Smooth muscle cell (in vitro differentiated cells): ENCODE data around the gene NTSR1. TPM values are rescaled to one million over a fixed set of nuclear protein-coding genes. Genes with fewer than 3 reads are reported as not detected.

ENCODE experiments used
- DNase-seq: peaks from one replicate; lab custom pipeline; 2025; ENCODE audit not compliant: unreplicated experiment; lab: John Stamatoyannopoulos, UW
- H2AFZ ChIP-seq: fragments of 200-600 bp; sonication (generic); 2 replicates; pipeline ENCODE4 v1.6.0; 2016; ENCODE audit warnings: antibody characterized with exemption, low read depth, mild to moderate bottlenecking
- H3F3A ChIP-seq: fragments of 200-600 bp; sonication (generic); 2 replicates; pipeline ENCODE4 v1.6.0; 2017; ENCODE audit warnings: antibody characterized with exemption, low read depth
- H3K27ac ChIP-seq: fragments of 200-600 bp; sonication (generic); 2 replicates; pipeline ENCODE4 v1.5.1; 2016; ENCODE audit warnings: low read depth, mild to moderate bottlenecking
- H3K27me3 ChIP-seq: fragments of 200-600 bp; sonication (generic); 2 replicates; pipeline ENCODE4 v1.6.1; 2016; ENCODE audit warnings: low read depth, mild to moderate bottlenecking
- H3K36me3 ChIP-seq: fragments of 200-600 bp; sonication (generic); 2 replicates; pipeline ENCODE4 v1.5.1; 2016; ENCODE audit warnings: low read depth
- H3K4me1 ChIP-seq: fragments of 200-600 bp; sonication (generic); 2 replicates; pipeline ENCODE4 v1.5.1; 2016; ENCODE audit warnings: low read depth
- H3K4me2 ChIP-seq: fragments of 200-600 bp; sonication (generic); 2 replicates; pipeline ENCODE4 v1.6.0; 2016; ENCODE audit warnings: mild to moderate bottlenecking
- H3K4me3 ChIP-seq: fragments of 200-600 bp; sonication (generic); 2 replicates; pipeline ENCODE4 v1.5.1; 2016; ENCODE audit warnings: mild to moderate bottlenecking
- H3K79me2 ChIP-seq: fragments of 200-600 bp; sonication (generic); 2 replicates; pipeline ENCODE4 v1.6.0; 2016; ENCODE audit warnings: low read depth, mild to moderate bottlenecking
- H3K9ac ChIP-seq: fragments of 200-600 bp; sonication (generic); 2 replicates; pipeline ENCODE4 v1.6.0; 2016; ENCODE audit warnings: low read depth
- H3K9me3 ChIP-seq: fragments of 200-600 bp; sonication (generic); replicated peaks from 2 replicates; pipeline ENCODE4 v1.5.1; 2016; ENCODE audit warnings: low read depth
- H4K20me1 ChIP-seq: fragments of 200-600 bp; sonication (generic); 2 replicates; pipeline ENCODE4 v1.6.0; 2016; ENCODE audit warnings: low read depth
- WGBS: methylation state at CpG from one replicate; pipeline ENCODE4 v1.1.7; 2016; ENCODE audit warnings: low lambda C conversion rate; 5-methylcytosine and 5-hydroxymethylcytosine counted together
- polyA plus RNA-seq: library from polyadenylated mRNA; unstranded; fragments of >200 nt; fragmentation: Nextera tagmentation; extraction: Ambion mirVana; gene quantifications from 2 replicates; pipeline ENCODE4 v1.2.1, GENCODE V29; 2016
- total RNA-seq: library from RNA; depleted of rRNA; stranded (reverse); fragments of >200 nt; gene quantifications from 2 replicates; pipeline ENCODE4 v1.2.3, GENCODE V29; 2014
- TF ChIP-seq, protein P1 (sequence below): fragments of 200-600 bp; sonication (generic); IDR thresholded peaks from 2 replicates; pipeline ENCODE4 v1.5.1; 2017; ENCODE audit warnings: borderline replicate concordance, mild to moderate bottlenecking, antibody characterized with exemption; ENCODE audit not compliant: insufficient read depth, poor library complexity, severe bottlenecking

Gene NTSR1
- total and polyA plus RNA-seq, 2 experiments from 2014 or later = 0.09 TPM; not detected in 1

DNA sequence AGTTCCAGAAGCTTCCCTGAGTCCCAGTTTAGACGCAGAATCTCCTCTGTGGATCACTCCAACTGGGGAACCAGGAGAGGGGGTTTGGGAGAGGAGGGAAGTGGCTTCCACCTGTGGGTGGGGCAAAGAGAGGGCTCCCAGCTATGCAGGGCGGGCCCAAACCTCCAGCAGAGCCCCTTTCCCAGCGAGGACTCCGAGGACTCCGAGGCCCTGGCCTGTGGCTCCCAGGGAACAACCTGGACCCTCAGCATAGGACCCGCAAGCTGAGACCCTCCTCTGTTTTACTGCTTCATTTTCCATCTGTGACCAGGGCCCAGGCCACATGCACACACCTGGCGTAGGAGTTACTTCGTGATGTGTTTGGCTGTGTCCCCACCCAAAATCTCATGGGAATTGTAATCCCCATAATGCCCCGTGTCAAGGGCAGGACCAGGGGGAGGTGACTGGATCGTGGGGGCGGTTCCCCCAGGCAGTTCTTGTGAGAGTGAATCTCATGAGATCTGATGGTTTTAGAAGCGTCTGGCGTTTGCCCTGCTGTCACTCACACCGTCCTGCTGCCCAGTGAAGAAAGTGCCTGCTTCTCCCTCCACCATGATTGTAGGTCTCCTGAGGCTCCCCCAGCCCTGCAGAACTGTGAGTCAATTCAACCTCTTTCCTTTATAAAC lies 27.9 kb downstream of the NTSR1 start:
- WGBS = 85% methylated on average over 14 of the region's 14 CpGs
- DNase-seq = no peak
- Histone ChIP-seq H4K20me1 (no peaks in the 10 kb centered on the region), H3K36me3 (no peaks in the 10 kb centered on the region), H3K9ac (no peak overlapping the region), H3K27ac (no peak overlapping the region), H3F3A (peaks cover 4% of the 10 kb centered on the region), H3K79me2 (no peaks in the 10 kb centered on the region), H3K4me2 (no peak overlapping the region), H3K9me3 (no peaks in the 10 kb centered on the region), H3K27me3 (no peaks in the 10 kb centered on the region), H2AFZ (no peak overlapping the region), H3K4me1 (peaks cover 5% of the 10 kb centered on the region), H3K4me3 (no peak overlapping the region)
- TF ChIP-seq, protein P1, sequence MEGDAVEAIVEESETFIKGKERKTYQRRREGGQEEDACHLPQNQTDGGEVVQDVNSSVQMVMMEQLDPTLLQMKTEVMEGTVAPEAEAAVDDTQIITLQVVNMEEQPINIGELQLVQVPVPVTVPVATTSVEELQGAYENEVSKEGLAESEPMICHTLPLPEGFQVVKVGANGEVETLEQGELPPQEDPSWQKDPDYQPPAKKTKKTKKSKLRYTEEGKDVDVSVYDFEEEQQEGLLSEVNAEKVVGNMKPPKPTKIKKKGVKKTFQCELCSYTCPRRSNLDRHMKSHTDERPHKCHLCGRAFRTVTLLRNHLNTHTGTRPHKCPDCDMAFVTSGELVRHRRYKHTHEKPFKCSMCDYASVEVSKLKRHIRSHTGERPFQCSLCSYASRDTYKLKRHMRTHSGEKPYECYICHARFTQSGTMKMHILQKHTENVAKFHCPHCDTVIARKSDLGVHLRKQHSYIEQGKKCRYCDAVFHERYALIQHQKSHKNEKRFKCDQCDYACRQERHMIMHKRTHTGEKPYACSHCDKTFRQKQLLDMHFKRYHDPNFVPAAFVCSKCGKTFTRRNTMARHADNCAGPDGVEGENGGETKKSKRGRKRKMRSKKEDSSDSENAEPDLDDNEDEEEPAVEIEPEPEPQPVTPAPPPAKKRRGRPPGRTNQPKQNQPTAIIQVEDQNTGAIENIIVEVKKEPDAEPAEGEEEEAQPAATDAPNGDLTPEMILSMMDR = no peak

- Histone ChIP-seq H3K79me2 (no peaks in the 10 kb centered on the region), H3K4me1 (peaks cover 5% of the 10 kb centered on the region), H3K27me3 (no peaks in the 10 kb centered on the region), H3K9me3 (no peaks in the 10 kb centered on the region), H3K9ac (no peak overlapping the region), H4K20me1 (no peaks in the 10 kb centered on the region), H2AFZ (no peak overlapping the region), H3K27ac (no peak overlapping the region), H3K4me2 (no peak overlapping the region), H3F3A (peaks cover 4% of the 10 kb centered on the region), H3K4me3 (no peak overlapping the region), H3K36me3 (no peaks in the 10 kb centered on the region)
- no peak for DNase-seq
- TF ChIP-seq, protein P1 = no peak
- 85% methylated on average over 19 of the region's 20 CpGs for WGBS
Measured at GRCh38 chr20:62737271-62737811, 28.7 kb downstream of the NTSR1 start.

DNA sequence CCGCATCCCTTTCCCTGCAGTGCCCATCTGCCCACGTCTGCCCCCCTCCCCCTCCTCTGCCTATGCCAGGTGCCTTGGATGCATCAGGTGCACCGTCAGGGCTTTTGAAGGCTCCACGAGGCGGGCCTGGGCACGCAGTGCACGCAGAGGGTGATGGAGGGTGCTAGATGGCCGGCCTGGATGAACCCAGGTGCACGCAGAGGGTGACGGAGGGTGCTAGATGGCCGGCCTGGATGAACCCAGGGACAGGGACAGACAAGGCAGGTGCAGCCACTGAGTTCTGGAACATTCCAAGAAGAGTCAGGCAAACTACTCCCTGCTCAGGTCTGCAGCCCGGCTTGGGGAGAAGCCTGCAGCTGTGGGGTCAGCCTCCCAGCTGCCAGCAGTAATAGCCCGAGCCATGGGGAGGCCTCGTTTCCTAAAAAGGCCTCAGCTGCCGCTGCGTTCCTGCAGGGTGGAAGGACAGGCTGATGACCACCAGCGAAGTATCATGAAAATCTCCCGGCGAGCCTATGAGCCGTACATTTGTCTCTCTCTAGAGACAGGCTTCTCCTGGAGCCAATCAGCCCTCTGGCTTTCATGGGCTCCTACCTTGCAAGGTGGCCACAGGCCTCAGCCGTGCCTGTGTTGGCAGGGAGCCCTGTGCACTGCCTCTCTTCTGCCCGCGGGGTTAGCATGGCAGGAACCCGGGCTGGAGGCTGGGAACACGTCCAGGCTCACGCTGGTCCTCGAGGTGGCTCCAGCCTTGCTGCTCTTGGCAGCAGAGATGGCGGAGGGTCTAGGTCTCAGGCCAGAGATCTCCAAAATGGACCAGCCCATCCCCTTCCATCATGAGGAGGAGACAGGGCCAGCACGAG lies 29.6 kb downstream of the NTSR1 start:
- Histone ChIP-seq H4K20me1 (no peaks in the 10 kb centered on the region), H3K27me3 (no peaks in the 10 kb centered on the region), H3K4me3 (no peak overlapping the region), H2AFZ (no peak overlapping the region), H3K4me2 (no peak overlapping the region), H3K9me3 (no peaks in the 10 kb centered on the region), H3K36me3 (no peaks in the 10 kb centered on the region), H3K27ac (no peak overlapping the region), H3K4me1 (peaks cover 5% of the 10 kb centered on the region), H3K9ac (no peak overlapping the region), H3K79me2 (no peaks in the 10 kb centered on the region), H3F3A (peaks cover 4% of the 10 kb centered on the region)
- TF ChIP-seq, protein P1 = no peak
- WGBS = 90% methylated on average over 29 of the region's 29 CpGs
- no peak for DNase-seq
